ENCODE data around the gene LAIR2.

LAIR2 gene

GRCh38 chr19:54551293-54551692 is 48.7 kb downstream of the LAIR2 start:
- peaks cover 8% of the 10 kb centered on the region for H3K4me1 Mint-ChIP-seq (ENCODE audit: low read depth)
- no peak for DNase-seq (ENCODE audit: low spot score)
- no peaks in the 10 kb centered on the region for H3K36me3 Mint-ChIP-seq (ENCODE audit: low read depth)
- H3K4me3 Mint-ChIP-seq: no peak overlapping the region
- peaks cover 2% of the 10 kb centered on the region for H3K27me3 Mint-ChIP-seq (ENCODE audit: low read depth)
- H3K27ac Mint-ChIP-seq: no peak overlapping the region
- H3K9me3 Mint-ChIP-seq: no peaks in the 10 kb centered on the region

GRCh38 chr19:54551950-54552912 is 49.6 kb downstream of the LAIR2 start:
- Mint-ChIP-seq H3K9me3 (no peaks in the 10 kb centered on the region), H3K27ac (no peak overlapping the region), H3K4me3 (no peak overlapping the region), H3K27me3 (ENCODE audit: low read depth) (peaks cover 2% of the 10 kb centered on the region), H3K4me1 (ENCODE audit: low read depth) (peaks cover 8% of the 10 kb centered on the region), H3K36me3 (ENCODE audit: low read depth) (no peaks in the 10 kb centered on the region)
- DNase-seq (ENCODE audit: low spot score): no peak

- Mint-ChIP-seq H3K27ac (no peak overlapping the region), H3K9me3 (no peaks in the 10 kb centered on the region), H3K4me3 (no peak overlapping the region), H3K4me1 (ENCODE audit: low read depth) (peaks cover 8% of the 10 kb centered on the region), H3K36me3 (ENCODE audit: low read depth) (no peaks in the 10 kb centered on the region), H3K27me3 (ENCODE audit: low read depth) (peaks cover 2% of the 10 kb centered on the region)
- no peak for DNase-seq (ENCODE audit: low spot score)
These were observed 50.3 kb downstream of the LAIR2 start for GRCh38 chr19:54552913-54553310.

GRCh38 chr19:54554006-54554405 is 51.4 kb downstream of the LAIR2 start:
- no peaks in the 10 kb centered on the region for H3K36me3 Mint-ChIP-seq (ENCODE audit: low read depth)
- no peaks in the 10 kb centered on the region for H3K9me3 Mint-ChIP-seq
- no peak for DNase-seq (ENCODE audit: low spot score)
- no peak overlapping the region for H3K27ac Mint-ChIP-seq
- H3K4me3 Mint-ChIP-seq: no peak overlapping the region
- peaks cover 8% of the 10 kb centered on the region for H3K4me1 Mint-ChIP-seq (ENCODE audit: low read depth)
- H3K27me3 Mint-ChIP-seq (ENCODE audit: low read depth): peaks cover 2% of the 10 kb centered on the region

GRCh38 chr19:54554896-54555295 is 52.3 kb downstream of the LAIR2 start:
- H3K27me3 Mint-ChIP-seq (ENCODE audit: low read depth): peaks cover 2% of the 10 kb centered on the region
- H3K36me3 Mint-ChIP-seq (ENCODE audit: low read depth): no peaks in the 10 kb centered on the region
- no peak for DNase-seq (ENCODE audit: low spot score)
- peaks cover 8% of the 10 kb centered on the region for H3K4me1 Mint-ChIP-seq (ENCODE audit: low read depth)
- H3K27ac Mint-ChIP-seq: no peak overlapping the region
- H3K9me3 Mint-ChIP-seq: no peaks in the 10 kb centered on the region
- no peak overlapping the region for H3K4me3 Mint-ChIP-seq

- H3K4me1 Mint-ChIP-seq (ENCODE audit: low read depth): peaks cover 6% of the 10 kb centered on the region
- no peaks in the 10 kb centered on the region for H3K36me3 Mint-ChIP-seq (ENCODE audit: low read depth)
- H3K27me3 Mint-ChIP-seq (ENCODE audit: low read depth): peaks cover 2% of the 10 kb centered on the region
- no peak overlapping the region for H3K27ac Mint-ChIP-seq
- no peak for DNase-seq (ENCODE audit: low spot score)
- H3K4me3 Mint-ChIP-seq: no peak overlapping the region
- no peaks in the 10 kb centered on the region for H3K9me3 Mint-ChIP-seq
These were observed 53.6 kb downstream of the LAIR2 start for GRCh38 chr19:54556194-54556593.

- H3K9me3 Mint-ChIP-seq: no peaks in the 10 kb centered on the region
- DNase-seq (ENCODE audit: low spot score): no peak
- no peaks in the 10 kb centered on the region for H3K27me3 Mint-ChIP-seq (ENCODE audit: low read depth)
- H3K36me3 Mint-ChIP-seq (ENCODE audit: low read depth): no peaks in the 10 kb centered on the region
- H3K4me3 Mint-ChIP-seq: no peak overlapping the region
- no peaks in the 10 kb centered on the region for H3K4me1 Mint-ChIP-seq (ENCODE audit: low read depth)
- H3K27ac Mint-ChIP-seq: no peak overlapping the region
These were observed 55.7 kb downstream of the LAIR2 start for GRCh38 chr19:54558339-54558738.

Data from T-helper 2 cell treated with Interferon-gamma antibody and Interleukin-4, amounts not matched to agents 5 μg/mL and 100 μg/mL, for 36 hours (primary cell).